HCT116 (cell line): ENCODE data around the gene ERP27. TPM values are rescaled to one million over a fixed set of nuclear protein-coding genes. Genes with fewer than 3 reads are reported as not detected.

Experiments
- ATAC-seq: fragments of 200-7000 bp; cut with Tn5 transposase; 2 replicates; pipeline ENCODE4 v1.9.1; 2020; ENCODE audit warnings: mild to moderate bottlenecking, moderate library complexity
- BruUV-seq: library from RNA; stranded (reverse); fragments of 400-500 nt; replicated peaks from 2 replicates; lab custom pipeline; 2021; lab: Mats Ljungman, UMichigan
- CTCF ChIA-PET: fragments of 300-600 bp; sonication (Branson Sonifier 250); formaldehyde crosslinking; loops from one replicate; lab custom pipeline; 2021; ENCODE audit warnings: antibody characterized with exemption; lab: Charles Lee
- POLR2A ChIA-PET: fragments of 300-600, 350-600 bp; sonication (Branson Sonifier 250); formaldehyde crosslinking; loops from one replicate; lab custom pipeline; 2021; ENCODE audit warnings: antibody characterized with exemption; lab: Charles Lee
- RAD21 ChIA-PET, 2 experiments: fragments of 300-600 bp; sonication (Branson Sonifier 250); formaldehyde crosslinking; loops; one replicate each; lab custom pipeline; 2023; ENCODE audit warnings: low total read pairs in 2 of 2; ENCODE audit not compliant: uncharacterized antibody in 2 of 2, unreplicated experiment in 2 of 2, low non-redundant PET in 1 of 2; lab: Charles Lee
- DNase-seq: peaks from one replicate; pipeline ENCODE4 v3.0.0-alpha.2; 2010; ENCODE audit warnings: low read depth, low spot score
- H2AFZ ChIP-seq: fragments of 200-600 bp; shearing (Covaris generic), sonication (generic); 2 replicates; pipeline ENCODE4 v1.6.1; 2017; ENCODE audit warnings: low read depth, mixed run types, mixed read lengths, antibody characterized with exemption, low read length; ENCODE audit not compliant: poor library complexity, severe bottlenecking
- H3K27ac ChIP-seq: 2 replicates; pipeline ENCODE4 v1.5.1; 2012; ENCODE audit warnings: low read depth, low read length
- H3K27me3 ChIP-seq: fragments of 200-600 bp; sonication (generic); 2 replicates; pipeline ENCODE4 v1.6.1; 2016; ENCODE audit warnings: mixed run types, low read length, mixed read lengths; ENCODE audit not compliant: insufficient read depth
- H3K36me3 ChIP-seq, 2 experiments: fragments of 200-500 bp in 1 of 2; fragments of 200-600 bp in 1 of 2; sonication (Bioruptor generic) in 1 of 2; sonication (generic) in 1 of 2; 2 replicates each; pipeline versions ENCODE4 v1.5.1 to v1.6.1; 2014 to 2016; ENCODE audit warnings: low read length in 2 of 2, inconsistent platforms in 1 of 2, mixed read lengths in 1 of 2, mixed run types in 1 of 2; ENCODE audit not compliant: insufficient read depth in 2 of 2, control insufficient read depth in 1 of 2
- H3K4me1 ChIP-seq, 2 experiments: fragments of 200-600 bp in 1 of 2; sonication (generic) in 1 of 2; 2 replicates each; pipeline versions ENCODE4 v1.5.1 to v1.6.1; 2012 to 2017; ENCODE audit warnings: low read length in 2 of 2, inconsistent platforms in 1 of 2, mild to moderate bottlenecking in 1 of 2, mixed read lengths in 1 of 2, mixed run types in 1 of 2, moderate library complexity in 1 of 2; ENCODE audit not compliant: insufficient read depth in 2 of 2, control insufficient read depth in 1 of 2
- H3K4me2 ChIP-seq: fragments of 200-600 bp; sonication (generic); 2 replicates; pipeline ENCODE4 v1.6.1; 2017; ENCODE audit warnings: mixed run types, low read length, mixed read lengths
- H3K4me3 ChIP-seq, 2 experiments: fragments of 200-600 bp in 1 of 2; sonication (generic) in 1 of 2; replicated peaks in 1 of 2; 2 replicates each; pipeline ENCODE4 v1.5.1; 2011 to 2016; ENCODE audit warnings: low read length in 2 of 2, control low read depth in 1 of 2, low read depth in 1 of 2, mild to moderate bottlenecking in 1 of 2, mixed read lengths in 1 of 2, mixed run types in 1 of 2
- H3K79me2 ChIP-seq: fragments of 200-600 bp; sonication (generic); 2 replicates; pipeline ENCODE4 v1.6.1; 2017; ENCODE audit warnings: mild to moderate bottlenecking, mixed run types, low read length, moderate library complexity, mixed read lengths; ENCODE audit not compliant: insufficient read depth
- H3K9ac ChIP-seq: fragments of 200-600 bp; sonication (generic); 2 replicates; pipeline ENCODE4 v1.6.1; 2016; ENCODE audit warnings: low read length, mixed read lengths
- H3K9me2 ChIP-seq: fragments of 200-600 bp; sonication (generic), shearing (Covaris generic); 2 replicates; pipeline ENCODE4 v1.6.1; 2017; ENCODE audit warnings: mixed run types, mild to moderate bottlenecking, moderate library complexity; ENCODE audit not compliant: insufficient read depth
- H3K9me3 ChIP-seq, 2 experiments: fragments of 200-500 bp in 1 of 2; fragments of 200-600 bp in 1 of 2; sonication (Bioruptor generic) in 1 of 2; sonication (generic) in 1 of 2; 2 replicates each; pipeline ENCODE4 v1.6.1; 2014 to 2017; ENCODE audit warnings: low read length in 2 of 2, mixed read lengths in 2 of 2, inconsistent platforms in 1 of 2, low read depth in 1 of 2, mild to moderate bottlenecking in 1 of 2, mixed run types in 1 of 2, moderate library complexity in 1 of 2; ENCODE audit not compliant: control insufficient read depth in 1 of 2, insufficient read depth in 1 of 2
- H4K20me1 ChIP-seq: fragments of 200-600 bp; sonication (generic), shearing (Covaris generic); 2 replicates; pipeline ENCODE4 v1.6.1; 2017; ENCODE audit warnings: mixed run types, mild to moderate bottlenecking, moderate library complexity; ENCODE audit not compliant: insufficient read depth
- CTCF ChIP-seq, 3 experiments: fragments of 200-600 bp in 1 of 3; sonication (generic) in 1 of 3; IDR thresholded peaks in 2 of 3; conservative IDR thresholded peaks in 1 of 3; 2 replicates each; pipeline ENCODE4 v1.5.1; 2012 to 2017; ENCODE audit warnings: low read depth in 2 of 3, low read length in 2 of 3, antibody characterized with exemption in 1 of 3, borderline replicate concordance in 1 of 3, control low read depth in 1 of 3, mild to moderate bottlenecking in 1 of 3, mixed read lengths in 1 of 3, mixed run types in 1 of 3, moderate library complexity in 1 of 3; ENCODE audit not compliant: insufficient read depth in 1 of 3
- EZH2 ChIP-seq: fragments of 200-600 bp; sonication (generic); IDR thresholded peaks from 2 replicates; pipeline ENCODE4 v1.6.1; 2017; ENCODE audit warnings: antibody characterized with exemption, mixed run types
- RAD21 ChIP-seq: IDR thresholded peaks from 2 replicates; pipeline ENCODE4 v1.6.1; 2012; ENCODE audit warnings: low read depth, mild to moderate bottlenecking
- intact Hi-C: fragments of 100-400 bp; cut with micrococcal nuclease; formaldehyde crosslinking; loops from 2 replicates; pipeline ENCODE4 v1.10.0; 2022
- total RNA-seq: library from RNA; stranded (reverse); gene quantifications from one replicate; pipeline ENCODE4 v1.2.1, GENCODE V29; 2021; ENCODE audit not compliant: unreplicated experiment
- TF ChIP-seq, protein P1 (sequence below): IDR thresholded peaks from 2 replicates; pipeline ENCODE4 v1.6.1; 2012
- TF ChIP-seq, protein P2 (sequence below): IDR thresholded peaks from 2 replicates; pipeline ENCODE4 v1.6.1; 2011; ENCODE audit warnings: mild to moderate bottlenecking, low read length, moderate library complexity; ENCODE audit not compliant: insufficient replicate concordance; ENCODE audit errors: extremely low read depth

The ERP27 gene
- total RNA-seq, 1 experiment from 2014 or later = 0.39 TPM

GRCh38 chr12:14962153-14962539 is 23.8 kb upstream of the ERP27 start:
- no peaks in the 10 kb centered on the region for H4K20me1 ChIP-seq
- no peaks in the 10 kb centered on the region for H3K27me3 ChIP-seq
- H3K36me3 ChIP-seq = no peaks in the 10 kb centered on the region
- H3K9me2 ChIP-seq = no peaks in the 10 kb centered on the region
- BruUV-seq = no TSS peak
- no peak overlapping the region for H2AFZ ChIP-seq
- RAD21 ChIA-PET = no interaction called here
- CTCF ChIA-PET = no interaction called here
- H3K4me2 ChIP-seq = no peak overlapping the region
- intact Hi-C loops = no loop called here
- peaks cover 0 to 7% of the 10 kb centered on the region in 2 experiments; a peak in 2 of 4 replicates for H3K4me1 ChIP-seq
- POLR2A ChIA-PET = no interaction called here
- ATAC-seq (no peak), DNase-seq (no peak)
- H3K27ac ChIP-seq = no peak overlapping the region
- H3K79me2 ChIP-seq = no peaks in the 10 kb centered on the region
- TF ChIP-seq RAD21 = no peak
- TF ChIP-seq EZH2 = no peak
- TF ChIP-seq, protein P1, sequence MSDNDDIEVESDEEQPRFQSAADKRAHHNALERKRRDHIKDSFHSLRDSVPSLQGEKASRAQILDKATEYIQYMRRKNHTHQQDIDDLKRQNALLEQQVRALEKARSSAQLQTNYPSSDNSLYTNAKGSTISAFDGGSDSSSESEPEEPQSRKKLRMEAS = no peak
- TF ChIP-seq, protein P2, sequence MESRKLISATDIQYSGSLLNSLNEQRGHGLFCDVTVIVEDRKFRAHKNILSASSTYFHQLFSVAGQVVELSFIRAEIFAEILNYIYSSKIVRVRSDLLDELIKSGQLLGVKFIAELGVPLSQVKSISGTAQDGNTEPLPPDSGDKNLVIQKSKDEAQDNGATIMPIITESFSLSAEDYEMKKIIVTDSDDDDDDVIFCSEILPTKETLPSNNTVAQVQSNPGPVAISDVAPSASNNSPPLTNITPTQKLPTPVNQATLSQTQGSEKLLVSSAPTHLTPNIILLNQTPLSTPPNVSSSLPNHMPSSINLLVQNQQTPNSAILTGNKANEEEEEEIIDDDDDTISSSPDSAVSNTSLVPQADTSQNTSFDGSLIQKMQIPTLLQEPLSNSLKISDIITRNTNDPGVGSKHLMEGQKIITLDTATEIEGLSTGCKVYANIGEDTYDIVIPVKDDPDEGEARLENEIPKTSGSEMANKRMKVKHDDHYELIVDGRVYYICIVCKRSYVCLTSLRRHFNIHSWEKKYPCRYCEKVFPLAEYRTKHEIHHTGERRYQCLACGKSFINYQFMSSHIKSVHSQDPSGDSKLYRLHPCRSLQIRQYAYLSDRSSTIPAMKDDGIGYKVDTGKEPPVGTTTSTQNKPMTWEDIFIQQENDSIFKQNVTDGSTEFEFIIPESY = no peak
- no peak for TF ChIP-seq CTCF (IDR thresholded peaks at IDR 0.05 in 2 of 3, conservative IDR thresholded peaks at IDR 0.05 in 1 of 3; ENCODE audit: borderline replicate concordance in 1 of 3, insufficient read depth in 1 of 3, low read depth in 2 of 3, low read length in 2 of 3)
- no peaks in the 10 kb centered on the region for H3K9me3 ChIP-seq
- H3K9ac ChIP-seq = no peak overlapping the region
- no peak overlapping the region for H3K4me3 ChIP-seq
